GM21526 (cell line): ENCODE data around the gene UMODL1.
"Not testable (repeated sequence)": the region's sequence is repeated elsewhere in the genome, so short reads cannot be mapped to it uniquely, and the experiment has no call there.

Source experiments
- ATAC-seq: cut with Tn5 transposase; IDR thresholded peaks from one replicate; pipeline ENCODE4 v1.9.1; 2021; ENCODE audit warnings: moderate library complexity; ENCODE audit not compliant: unreplicated experiment, low FRiP score

Gene UMODL1

DNA sequence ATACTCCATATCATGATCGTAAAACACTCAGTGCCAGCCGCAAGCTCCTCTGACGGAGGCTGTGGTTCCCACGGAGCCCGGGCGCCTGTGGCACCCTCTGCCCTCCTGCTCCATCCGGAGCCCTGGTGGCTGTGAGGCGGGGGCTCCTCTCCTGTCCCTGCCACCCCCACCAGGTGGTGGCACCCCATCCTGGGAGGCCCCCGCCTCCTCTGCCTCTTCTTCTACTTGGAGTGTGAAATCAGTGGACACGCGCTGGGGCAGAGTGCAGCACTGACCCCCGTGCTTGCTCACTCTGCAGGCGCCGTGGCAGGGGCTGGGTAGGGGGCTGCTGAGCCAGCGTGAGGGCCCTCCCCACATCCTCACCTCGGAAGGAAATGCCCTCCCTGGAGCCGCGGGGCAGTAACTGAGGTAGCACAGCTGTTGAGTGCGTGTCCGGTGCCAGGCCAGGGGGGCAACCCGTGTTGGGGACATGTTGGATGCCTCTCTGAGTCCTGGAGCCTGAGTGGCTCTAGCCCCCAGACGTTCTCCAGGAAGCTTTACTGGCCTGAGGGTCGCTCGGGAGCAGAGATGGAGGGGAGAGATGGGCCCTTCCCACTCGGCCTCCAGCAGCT, 89.1 kb downstream of the UMODL1 start:
- no peak for ATAC-seq

GRCh38 chr21:42160765-42161164, 89.6 kb downstream of the UMODL1 start:
- ATAC-seq: no peak

DNA sequence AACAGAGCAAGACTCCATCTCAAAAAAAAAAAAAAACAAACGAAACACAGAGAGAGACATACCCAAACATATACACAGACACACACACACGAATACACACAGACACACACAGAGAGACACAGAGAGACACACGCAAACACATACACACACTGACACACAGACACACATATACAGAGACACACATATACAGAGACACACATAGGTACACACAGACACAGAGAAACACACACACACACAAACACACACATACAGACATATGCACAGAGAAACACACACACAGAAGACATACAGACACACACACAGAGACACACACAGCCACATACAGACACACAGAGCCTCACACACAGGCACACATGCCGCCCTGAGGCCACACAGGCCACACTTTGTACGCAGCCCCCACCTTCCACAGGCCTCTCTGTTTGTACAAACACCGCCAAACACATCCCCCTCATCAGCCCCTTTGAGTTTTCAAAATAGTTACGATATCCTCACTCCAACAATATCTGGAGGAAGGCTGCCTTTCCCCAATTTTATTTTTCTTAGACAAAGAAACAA, 90.4 kb downstream of the UMODL1 start:
- no peak for ATAC-seq

GRCh38 chr21:42161956-42162681, 91.0 kb downstream of the UMODL1 start:
- no peak for ATAC-seq

- no peak for ATAC-seq
Observed at GRCh38 chr21:42162831-42163510, 91.9 kb downstream of the UMODL1 start.

DNA sequence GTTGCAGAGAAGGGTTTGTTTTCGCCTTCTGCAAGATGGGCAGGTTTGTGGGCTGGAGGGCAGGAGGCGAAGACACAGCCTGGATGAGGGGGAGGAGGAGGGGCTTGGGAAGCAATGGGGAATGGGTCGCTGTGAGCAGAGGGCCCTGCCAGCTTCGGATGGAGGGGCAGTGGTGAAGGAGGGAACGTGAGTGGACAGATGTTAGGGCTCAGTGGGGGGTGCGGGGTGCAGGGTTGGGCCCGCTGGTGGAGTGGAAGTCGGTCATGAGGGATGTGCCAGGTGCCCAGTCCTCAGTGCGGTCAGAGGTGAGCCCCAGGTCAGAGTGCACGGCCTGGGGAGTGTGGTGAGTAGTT, 92.4 kb downstream of the UMODL1 start:
- no peak for ATAC-seq

GRCh38 chr21:42164064-42164789, 93.1 kb downstream of the UMODL1 start:
- no peak for ATAC-seq

DNA sequence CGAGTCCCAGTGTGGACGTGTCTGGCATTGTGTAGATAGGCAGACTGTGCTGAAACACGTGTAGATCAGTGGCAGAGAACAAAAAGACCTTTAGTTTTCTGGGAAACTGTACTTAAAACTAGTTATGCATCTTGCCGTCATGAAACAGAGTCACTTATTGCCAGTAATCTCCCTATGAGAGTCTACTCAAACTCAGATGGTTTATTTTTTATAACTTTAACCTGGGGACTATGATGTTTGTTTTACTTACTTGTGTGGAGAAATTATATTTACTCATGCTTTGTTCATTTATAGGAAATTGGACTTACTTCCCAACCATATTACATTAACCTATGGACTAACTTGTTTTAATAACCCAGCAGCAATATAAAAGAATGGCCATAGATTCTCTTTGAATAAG, 93.7 kb downstream of the UMODL1 start:
- ATAC-seq: no peak

DNA sequence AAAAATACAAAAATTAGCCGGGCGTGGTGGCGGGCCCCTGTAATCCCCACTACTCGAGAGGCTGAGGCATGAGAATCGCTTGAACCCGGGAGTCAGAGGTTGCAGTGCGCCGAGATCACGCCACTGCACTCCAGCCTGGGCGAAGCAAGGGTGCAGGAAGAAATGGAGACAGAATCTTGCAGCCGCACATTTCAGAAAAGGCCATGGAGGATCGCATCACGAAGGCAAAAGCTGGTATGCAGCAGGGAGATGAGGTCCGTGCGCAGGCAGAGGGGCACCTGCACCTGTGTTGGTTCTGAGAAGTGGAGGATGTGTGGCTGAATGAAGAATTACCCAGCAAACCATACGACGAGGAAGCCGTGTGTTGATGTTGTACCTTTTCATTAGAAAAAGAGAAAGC, 94.8 kb downstream of the UMODL1 start:
- ATAC-seq: no peak

- no peak for ATAC-seq
Observed at GRCh38 chr21:42169758-42170157, 98.6 kb downstream of the UMODL1 start.

DNA sequence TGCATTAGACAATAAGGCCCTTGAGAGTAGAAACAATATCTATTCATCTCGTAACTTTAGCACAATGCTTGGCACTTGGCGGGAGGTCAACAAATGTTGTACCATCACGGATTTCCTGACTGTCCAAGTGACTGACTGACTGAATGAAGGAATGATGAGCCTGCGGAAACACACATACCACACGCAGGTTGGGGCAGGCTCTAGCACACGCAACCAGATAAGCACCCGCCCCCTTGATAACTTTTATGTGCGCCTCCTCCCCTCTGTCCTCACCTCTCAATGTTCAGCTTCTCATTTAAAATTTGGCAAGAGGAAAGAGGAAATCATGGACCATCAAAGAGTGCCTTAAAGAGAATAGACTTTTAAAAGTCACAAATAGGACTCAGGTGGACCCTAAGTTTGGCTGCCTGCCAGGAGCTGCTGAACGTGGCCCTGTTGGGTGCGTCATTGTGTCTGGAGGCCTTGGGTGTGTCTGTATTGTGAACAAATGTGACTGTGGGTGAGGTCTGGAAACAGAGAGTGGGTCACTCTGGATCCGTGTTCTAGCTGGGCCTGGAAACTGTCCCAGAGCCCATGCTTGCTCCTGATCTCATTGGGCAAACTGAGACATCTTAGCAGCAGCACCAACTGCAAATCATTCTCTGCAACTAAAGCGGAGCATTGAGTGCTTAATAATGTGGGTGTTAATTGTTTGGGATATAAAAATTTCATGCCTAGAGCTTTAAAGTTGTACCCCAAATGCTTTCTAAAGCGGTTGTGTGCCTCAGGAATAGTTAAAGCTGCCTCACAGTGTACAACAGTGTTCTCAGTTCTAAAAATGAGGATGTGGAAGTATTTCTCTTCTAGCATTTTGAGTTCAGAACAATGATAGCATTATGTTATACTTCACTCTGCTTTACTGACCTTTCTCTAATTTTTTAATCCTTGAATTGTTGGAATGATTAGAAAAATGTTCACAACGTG, 100.3 kb downstream of the UMODL1 start:
- ATAC-seq: no peak

DNA sequence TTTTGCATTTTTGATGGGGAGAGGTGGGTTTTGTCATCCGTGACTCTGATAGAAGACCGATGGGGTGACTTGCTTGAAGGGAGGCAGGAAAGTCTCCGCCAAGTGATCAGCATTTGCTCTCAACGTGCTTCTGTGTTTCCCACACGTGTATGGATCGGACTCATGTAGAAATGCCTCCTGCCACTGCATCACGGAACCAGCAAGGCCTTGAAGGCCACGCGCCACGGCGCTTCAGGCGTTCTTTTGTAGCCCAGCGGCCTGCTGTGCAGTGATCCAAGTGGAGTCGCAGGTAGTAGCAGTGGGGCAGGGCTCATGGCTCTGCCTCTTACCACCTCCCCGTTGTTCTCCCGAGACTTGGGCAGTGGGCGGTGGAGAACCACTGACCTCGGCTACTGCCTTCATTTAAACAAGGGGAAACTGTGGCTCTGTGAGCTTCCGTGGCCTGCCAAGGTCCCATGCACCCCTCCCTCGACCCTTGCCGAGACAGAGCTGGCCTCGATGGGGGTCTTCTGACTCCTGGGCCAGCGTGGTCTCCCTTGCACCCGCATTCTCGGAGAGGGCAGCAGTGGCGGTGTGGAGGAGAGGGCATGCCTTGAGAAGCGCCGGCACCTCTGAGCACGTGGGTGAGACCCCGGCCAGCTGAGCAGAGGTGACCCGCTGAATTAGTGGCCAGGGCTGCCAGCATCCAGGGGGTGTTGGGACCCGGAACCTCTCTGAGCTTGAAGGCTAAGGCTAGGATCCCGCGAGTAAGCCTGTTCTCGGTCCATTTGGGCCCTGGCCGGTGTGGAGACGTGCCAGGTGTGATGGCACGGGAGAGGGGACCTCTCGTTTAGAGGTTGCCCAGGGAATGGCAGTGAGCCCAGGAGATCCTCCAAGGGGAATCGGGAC, 101.7 kb downstream of the UMODL1 start:
- no peak for ATAC-seq

GRCh38 chr21:42174173-42174572, 103.1 kb downstream of the UMODL1 start:
- ATAC-seq: no peak

GRCh38 chr21:42175110-42175710, 104.1 kb downstream of the UMODL1 start:
- no peak for ATAC-seq

- ATAC-seq: no peak
Observed at GRCh38 chr21:42176859-42177258, 105.7 kb downstream of the UMODL1 start.

DNA sequence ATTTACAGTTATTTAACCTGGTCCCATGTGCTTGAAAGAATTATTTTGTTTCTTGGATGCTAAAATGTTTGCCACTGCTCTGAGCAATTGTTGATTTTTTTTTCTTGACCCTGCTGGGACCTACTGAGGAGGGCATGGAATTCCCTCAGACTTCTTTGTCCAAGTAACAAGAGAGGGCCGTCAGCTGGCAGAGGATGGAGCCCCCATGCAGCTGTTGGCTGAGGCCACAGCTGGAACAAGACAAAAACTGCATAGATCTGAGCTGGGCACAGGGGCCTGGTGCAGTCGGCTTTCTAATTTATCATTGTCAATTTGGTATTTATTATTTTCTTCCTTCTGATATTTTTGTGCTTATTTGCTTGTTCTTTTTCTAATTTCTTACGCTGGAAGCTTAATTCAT, 108.2 kb downstream of the UMODL1 start:
- ATAC-seq: no peak

DNA sequence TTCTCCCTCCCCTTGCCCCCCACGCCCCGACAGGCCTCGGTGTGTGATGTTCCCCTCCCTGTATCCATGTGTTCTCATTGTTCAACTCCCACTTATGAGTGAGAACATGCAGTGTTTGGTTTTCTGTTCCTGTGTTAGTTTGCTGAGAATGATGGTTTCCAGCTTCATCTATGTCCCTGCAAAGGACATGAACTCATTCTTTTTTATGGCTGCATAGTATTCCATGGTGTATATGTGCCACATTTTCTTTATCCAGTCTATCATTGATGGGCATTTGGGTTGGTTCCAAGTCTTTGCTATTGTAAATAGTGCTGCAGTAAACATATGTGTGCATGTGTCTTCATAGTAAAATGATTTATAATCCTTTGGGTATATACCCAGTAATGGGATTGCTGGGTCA, 108.9 kb downstream of the UMODL1 start:
- ATAC-seq: not testable (repeated sequence)

DNA sequence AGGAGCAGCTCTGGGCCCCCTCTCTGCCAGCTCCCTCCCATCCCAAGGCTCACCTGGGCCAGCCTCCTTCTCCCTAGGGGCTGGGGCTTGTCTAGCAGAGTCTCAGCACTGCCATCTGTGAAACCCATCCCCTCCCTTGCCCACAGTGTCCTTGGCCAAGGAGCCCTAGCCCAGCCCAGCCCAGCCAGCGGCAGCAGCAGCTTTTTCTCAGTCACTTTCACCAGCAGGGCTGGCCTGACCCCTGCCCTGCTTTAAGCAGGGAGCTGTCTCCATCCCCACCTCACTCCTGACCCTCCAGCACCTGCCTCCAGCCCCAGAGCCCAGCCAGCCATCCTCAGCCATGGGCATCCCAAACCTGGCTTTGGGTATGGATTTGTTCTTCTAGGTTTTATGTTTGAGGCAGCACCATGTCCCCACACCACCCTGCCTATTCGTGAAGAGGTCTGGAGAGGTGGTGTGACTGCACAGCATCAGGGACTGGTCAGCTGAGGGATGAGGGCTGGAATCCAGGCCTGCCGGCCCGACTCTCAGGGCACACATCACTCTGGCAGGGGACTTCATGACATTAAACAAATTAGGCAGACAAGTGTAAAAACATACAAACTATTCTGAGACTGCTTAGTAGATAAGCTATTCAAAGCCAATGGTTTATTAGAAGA, 111.7 kb downstream of the UMODL1 start:
- ATAC-seq: no peak
